Lower lobe of right lung (tissue), 2 donors: ENCODE results near the gene ZNF586. TPM values are rescaled to one million over a fixed set of nuclear protein-coding genes. Genes with fewer than 3 reads are reported as not detected.
A peak's percentile ranks its signal among the peaks of the same experiment; 100 is the strongest.

Source experiments
- ATAC-seq, 2 donors: fragments of 200-7000 bp; cut with Tn5 transposase; one replicate each; pipeline ENCODE4 v1.9.1; 2020 to 2022; ENCODE audit warnings: mild to moderate bottlenecking in 2 of 2, moderate library complexity in 2 of 2
- DNase-seq: peaks from one replicate; pipeline ENCODE4 v3.0.0-alpha.2; 2020
- H3K27ac ChIP-seq: fragments of 200-600 bp; one replicate; pipeline ENCODE4 v1.8.0; 2022
- H3K27me3 ChIP-seq: fragments of 200-600 bp; one replicate; pipeline ENCODE4 v1.8.0; 2022; ENCODE audit warnings: low read depth
- H3K36me3 ChIP-seq: fragments of 200-600 bp; one replicate; pipeline ENCODE4 v1.8.0; 2022; ENCODE audit warnings: mild to moderate bottlenecking
- H3K4me1 ChIP-seq: fragments of 200-600 bp; one replicate; pipeline ENCODE4 v1.8.0; 2022
- H3K4me3 ChIP-seq: fragments of 200-600 bp; one replicate; pipeline ENCODE4 v1.8.0; 2022; ENCODE audit warnings: mild to moderate bottlenecking
- H3K9me3 ChIP-seq: fragments of 200-600 bp; one replicate; pipeline ENCODE4 v1.8.0; 2022
- CTCF ChIP-seq: fragments of 200-600 bp; IDR thresholded peaks from one replicate; pipeline ENCODE4 v1.8.0; 2022; ENCODE audit warnings: antibody characterized with exemption, mild to moderate bottlenecking
- intact Hi-C: fragments of 100-400 bp; cut with DNase I; formaldehyde crosslinking; loops from one replicate; pipeline ENCODE4 v1.11.0; 2022
- total RNA-seq: library from RNA; stranded (reverse); fragmentation: NEBNext Ultra II Directional; extraction: Animal tissue kit (Norgen Biotek cat#: 25700); gene quantifications from one replicate; pipeline ENCODE4 v1.2.1, GENCODE V29; 2021
- donor health status: DM: no; HTN: yes; CAD: no; lungs with severe emphysema.

ZNF586 gene
- total RNA-seq, 1 donor from 2014 or later: 21.8 TPM

DNA sequence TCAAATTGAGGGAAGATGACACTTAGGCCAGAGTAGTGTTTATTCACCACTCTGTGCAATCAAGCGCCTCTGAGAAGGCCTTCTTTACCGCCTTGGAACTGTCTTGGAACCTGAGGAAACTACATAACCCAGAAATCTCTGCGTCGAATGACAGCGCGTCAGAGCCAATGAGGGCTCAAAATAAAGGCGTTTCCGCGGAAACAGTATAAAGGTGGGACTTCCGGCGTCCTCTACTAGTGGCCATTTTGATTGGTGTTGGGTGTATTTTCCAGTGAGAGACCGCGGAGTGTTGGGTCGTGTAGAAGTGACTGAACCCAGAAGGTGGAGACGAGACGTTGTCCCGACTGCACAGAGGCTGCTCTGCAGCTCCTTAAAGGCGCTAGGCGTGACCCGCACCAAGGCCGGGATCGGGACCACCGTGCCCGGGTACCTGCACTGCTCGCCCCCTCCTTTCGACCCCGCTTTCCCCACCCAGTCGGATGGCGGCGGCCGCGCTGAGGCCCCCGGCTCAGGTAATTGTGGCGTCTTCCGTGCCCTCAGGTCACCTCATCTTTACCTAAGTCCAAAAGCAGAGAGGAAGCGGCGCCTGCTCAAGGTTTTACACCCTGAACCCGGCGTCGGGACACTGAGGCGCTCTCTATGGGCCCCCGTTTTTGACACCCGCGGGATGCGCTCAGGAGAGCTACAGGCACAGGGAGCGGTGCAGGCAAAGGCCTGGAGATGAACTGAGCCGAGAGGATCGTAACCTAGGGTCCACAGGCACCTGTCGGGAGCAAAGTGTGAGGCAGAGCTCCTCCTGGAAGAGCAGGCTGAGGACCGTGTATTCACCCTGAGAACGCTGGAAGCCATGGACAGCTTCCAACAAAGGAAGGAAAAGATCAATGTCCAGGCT lies 22.6 kb upstream of the ZNF586 start, which contains the start of gene ZNF776:
Gene ZNF776, plus strand, starts transcription at position 236 of the 892 bp plus-strand sequence. Its CDS starts 244 bp downstream, at position 480.
- Histone ChIP-seq H3K27me3 (no peaks in the 10 kb centered on the region), H3K9me3 (peaks cover 39% of the 10 kb centered on the region), H3K36me3 (peaks cover 22% of the 10 kb centered on the region), H3K4me1 (peaks cover 16% of the 10 kb centered on the region), H3K27ac (peak within 1 kb of the TSS; percentile 90), H3K4me3 (peak within 1 kb of the TSS; percentile 99)
- DNase-seq: peak; percentile 85
- TF ChIP-seq CTCF: no peak
- ATAC-seq: peak; percentile 98 to 99
- intact Hi-C loops: no loop called here

DNA sequence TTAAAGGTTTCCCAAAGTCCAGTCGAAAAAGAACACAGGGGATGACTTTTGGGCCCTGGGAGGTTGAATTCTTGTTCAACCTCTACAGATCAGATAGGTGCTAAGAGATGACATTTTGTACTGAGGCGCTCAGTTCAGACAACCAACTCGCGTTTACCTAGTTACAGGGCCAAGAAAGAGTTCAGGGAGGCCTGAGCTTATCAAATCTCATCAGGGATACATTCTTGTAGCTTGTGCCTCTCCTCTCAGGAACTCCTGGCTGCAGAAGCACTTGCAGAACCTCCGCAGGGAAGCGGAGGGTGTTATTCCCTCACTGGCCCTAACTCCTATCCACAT lies 22.0 kb upstream of the ZNF586 start:
- no peak for DNase-seq
- no peaks in the 10 kb centered on the region for H3K27me3 ChIP-seq
- H3K4me1 ChIP-seq: peaks cover 16% of the 10 kb centered on the region
- H3K27ac ChIP-seq: peak overlapping the region; percentile 90
- TF ChIP-seq CTCF: no peak
- H3K36me3 ChIP-seq: peaks cover 28% of the 10 kb centered on the region
- peak overlapping the region; percentile 99 for H3K4me3 ChIP-seq
- H3K9me3 ChIP-seq: peaks cover 45% of the 10 kb centered on the region
- peak in 1 of 2 donors; percentile 13 for ATAC-seq
- intact Hi-C loops: no loop called here

- H3K36me3 ChIP-seq: peaks cover 34% of the 10 kb centered on the region
- no peaks in the 10 kb centered on the region for H3K27me3 ChIP-seq
- TF ChIP-seq CTCF: no peak
- ATAC-seq (no peak), DNase-seq (no peak)
- peaks cover 16% of the 10 kb centered on the region for H3K4me1 ChIP-seq
- H3K27ac ChIP-seq: no peak overlapping the region
- H3K9me3 ChIP-seq: peaks cover 51% of the 10 kb centered on the region
- intact Hi-C loops: no loop called here
- peak overlapping the region; percentile 99 for H3K4me3 ChIP-seq
Measured at GRCh38 chr19:57748029-57748428, 21.4 kb upstream of the ZNF586 start.

- no peaks in the 10 kb centered on the region for H3K4me1 ChIP-seq
- H3K4me3 ChIP-seq: no peak overlapping the region
- H3K27me3 ChIP-seq: no peaks in the 10 kb centered on the region
- intact Hi-C loops: no loop called here
- DNase-seq: no peak
- TF ChIP-seq CTCF: no peak
- H3K9me3 ChIP-seq: peaks cover 95% of the 10 kb centered on the region
- H3K27ac ChIP-seq: no peak overlapping the region
- H3K36me3 ChIP-seq: peaks cover 64% of the 10 kb centered on the region
- ATAC-seq: no peak
Measured at GRCh38 chr19:57754091-57754673, 15.3 kb upstream of the ZNF586 start.

GRCh38 chr19:57755031-57755430 lies 14.4 kb upstream of the ZNF586 start:
- H3K36me3 ChIP-seq: peaks cover 72% of the 10 kb centered on the region
- intact Hi-C loops: no loop called here
- H3K9me3 ChIP-seq: peaks cover 92% of the 10 kb centered on the region
- no peak for DNase-seq
- no peak for ATAC-seq
- no peak overlapping the region for H3K4me3 ChIP-seq
- H3K27ac ChIP-seq: no peak overlapping the region
- H3K4me1 ChIP-seq: no peaks in the 10 kb centered on the region
- TF ChIP-seq CTCF: no peak
- no peaks in the 10 kb centered on the region for H3K27me3 ChIP-seq
